Right renal pelvis (tissue), 4 donors: Measurements from ENCODE around the gene ATP9B. TPM values are rescaled to one million over a fixed set of nuclear protein-coding genes. Genes with fewer than 3 reads are reported as not detected.
"Not testable (repeated sequence)": the region's sequence is repeated elsewhere in the genome, so short reads cannot be mapped to it uniquely, and the experiment has no call there.

Experiments
- DNase-seq, 4 donors: peaks; one replicate each; pipeline ENCODE4 v3.0.0-alpha.2; 2013; ENCODE audit warnings: low read depth in 4 of 4, low spot score in 3 of 4, missing footprints in 1 of 4
- polyA plus RNA-seq, 4 donors: library from polyadenylated mRNA; unstranded; fragments of 120-200 nt; gene quantifications; one replicate each; pipeline ENCODE4 v1.2.1, GENCODE V29; 2013; ENCODE audit not compliant: insufficient read length in 4 of 4

ATP9B gene
- polyA plus RNA-seq, 4 donors, result 29.0 to 39.0 (median 31.5) TPM

DNA sequence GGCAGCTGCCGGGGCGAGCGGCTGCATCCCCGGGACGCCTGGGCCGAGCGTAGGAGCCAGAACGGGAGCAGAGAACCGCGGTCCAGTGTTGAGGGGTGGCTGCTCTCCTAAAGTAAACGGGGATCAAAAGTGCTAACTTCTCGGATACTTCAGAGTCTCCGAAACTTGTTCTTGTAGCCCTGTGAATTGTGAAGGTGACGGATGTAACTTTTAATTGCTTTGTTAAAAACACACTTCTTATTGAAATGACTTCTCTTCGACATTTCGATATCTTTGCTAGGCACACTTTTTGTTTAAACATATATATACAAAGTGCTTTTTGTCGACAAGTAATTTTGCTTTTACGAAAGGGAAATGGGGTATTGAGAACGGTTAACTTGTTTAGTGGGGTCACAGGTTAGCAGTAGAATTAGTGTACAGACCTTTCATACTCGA lies 540 bp downstream of the ATP9B start:
- DNase-seq, result no peak

- DNase-seq, result no peak
Measured at GRCh38 chr18:79070486-79070885, 1.3 kb downstream of the ATP9B start.

GRCh38 chr18:79071037-79071436 lies 1.8 kb downstream of the ATP9B start:
- no peak for DNase-seq

GRCh38 chr18:79071503-79072210 lies 2.5 kb downstream of the ATP9B start:
- DNase-seq, result no peak

- not testable (repeated sequence) for DNase-seq
Measured at GRCh38 chr18:79072655-79073054, 3.5 kb downstream of the ATP9B start.

- DNase-seq, result no peak
Measured at GRCh38 chr18:79077181-79077580, 8.0 kb downstream of the ATP9B start.

DNA sequence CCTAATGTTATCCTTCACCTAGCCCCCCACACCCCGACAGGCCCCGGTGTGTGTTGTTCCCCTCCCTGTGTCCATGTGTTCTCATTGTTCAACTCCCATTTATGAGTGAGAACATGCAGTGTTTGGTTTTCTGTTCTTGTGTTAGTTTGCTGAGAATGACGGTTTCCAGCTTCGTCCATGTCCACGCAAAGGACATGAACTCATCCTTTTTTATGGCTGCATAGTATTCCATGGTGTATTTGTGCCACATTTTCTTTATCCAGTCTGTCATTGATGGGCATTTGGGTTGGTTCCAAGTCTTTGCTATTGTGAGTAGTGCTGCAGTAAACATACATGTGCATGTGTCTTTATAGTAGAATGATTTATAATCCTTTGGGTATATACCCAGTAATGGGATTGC lies 9.6 kb downstream of the ATP9B start:
- not testable (repeated sequence) for DNase-seq

GRCh38 chr18:79092874-79093273 lies 23.7 kb downstream of the ATP9B start:
- DNase-seq, result no peak

GRCh38 chr18:79093986-79094385 lies 24.8 kb downstream of the ATP9B start:
- no peak for DNase-seq

- DNase-seq, result no peak
Measured at GRCh38 chr18:79095216-79095615, 26.0 kb downstream of the ATP9B start.

DNA sequence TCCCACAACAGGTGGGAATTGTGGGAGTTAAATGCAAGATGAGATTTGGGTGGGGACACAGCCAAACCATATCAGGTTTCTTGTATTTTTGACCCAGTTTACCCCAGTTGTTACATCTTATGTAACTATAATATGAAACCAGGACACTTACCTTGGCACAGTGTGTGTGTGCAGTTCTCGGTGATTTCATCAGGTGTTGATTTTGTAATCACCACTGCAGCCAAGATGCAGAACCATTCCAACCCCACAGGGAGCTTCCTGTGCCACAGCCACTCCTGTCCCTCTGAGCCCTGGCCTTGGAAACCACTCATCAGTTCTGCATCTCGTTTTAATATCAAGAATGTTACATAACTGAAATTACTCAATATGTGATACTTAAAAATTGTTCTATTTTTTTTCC lies 31.8 kb downstream of the ATP9B start:
- DNase-seq, result no peak

- no peak for DNase-seq
Measured at GRCh38 chr18:79102886-79103285, 33.7 kb downstream of the ATP9B start.

DNA sequence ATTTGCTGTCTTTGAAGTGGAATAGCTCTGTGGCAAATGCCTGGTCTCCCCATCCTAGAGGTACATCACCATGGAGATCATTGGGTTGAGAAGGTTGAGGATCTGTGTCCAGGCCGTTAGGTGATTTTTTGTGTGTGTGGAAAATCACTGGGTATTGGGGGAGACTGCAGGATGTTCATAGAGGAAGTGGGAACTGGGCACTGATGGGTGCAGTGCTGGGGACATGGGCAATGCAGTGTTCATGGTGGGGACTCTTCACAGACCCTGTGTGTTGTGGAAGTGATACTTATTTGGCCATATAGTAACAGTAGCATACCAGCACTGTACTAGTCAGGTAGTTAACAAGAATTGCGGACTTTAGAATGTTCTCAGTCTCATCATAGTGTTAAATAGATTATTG lies 34.9 kb downstream of the ATP9B start:
- DNase-seq, result no peak

DNA sequence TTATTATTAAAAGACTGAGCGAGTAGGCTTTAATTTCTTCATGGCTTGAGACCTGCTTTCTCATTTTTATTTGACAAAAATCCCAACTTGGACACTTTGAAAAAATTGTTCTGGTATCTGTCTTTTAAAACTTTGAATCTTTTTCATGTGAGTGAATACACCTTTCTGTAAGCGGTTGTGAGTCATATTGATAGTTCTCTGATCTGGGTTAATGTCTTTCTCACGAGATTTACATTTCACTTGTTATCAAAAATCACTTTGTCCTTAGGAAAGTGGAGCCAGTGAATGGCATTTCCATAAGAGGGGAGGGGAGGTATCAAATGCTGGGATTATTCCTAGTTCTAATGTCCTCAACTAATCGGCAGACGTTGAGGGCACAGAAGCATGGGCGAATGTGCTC lies 36.3 kb downstream of the ATP9B start:
- DNase-seq, result no peak

DNA sequence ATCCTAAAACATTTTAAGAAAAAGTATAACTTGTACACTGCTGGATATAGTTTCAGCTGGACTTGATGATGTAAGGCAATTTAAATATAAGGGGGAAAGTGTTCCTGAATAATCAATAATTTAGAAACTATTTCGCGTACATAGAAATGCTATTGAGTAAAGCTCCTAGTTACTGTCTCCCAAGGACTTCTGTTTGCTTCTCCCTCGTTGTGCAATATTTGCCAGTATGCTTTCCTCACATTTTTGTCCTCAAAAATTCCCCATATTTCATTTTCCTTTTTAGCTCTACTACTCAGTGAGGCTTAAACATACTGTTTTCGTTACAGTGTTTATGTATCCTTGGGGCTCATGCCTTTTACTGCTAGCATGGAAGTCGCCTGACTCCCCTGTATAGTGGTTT lies 36.9 kb downstream of the ATP9B start:
- DNase-seq, result no peak

- no peak for DNase-seq
Measured at GRCh38 chr18:79107886-79108285, 38.7 kb downstream of the ATP9B start.

GRCh38 chr18:79108549-79109215 lies 39.5 kb downstream of the ATP9B start:
- no peak for DNase-seq

DNA sequence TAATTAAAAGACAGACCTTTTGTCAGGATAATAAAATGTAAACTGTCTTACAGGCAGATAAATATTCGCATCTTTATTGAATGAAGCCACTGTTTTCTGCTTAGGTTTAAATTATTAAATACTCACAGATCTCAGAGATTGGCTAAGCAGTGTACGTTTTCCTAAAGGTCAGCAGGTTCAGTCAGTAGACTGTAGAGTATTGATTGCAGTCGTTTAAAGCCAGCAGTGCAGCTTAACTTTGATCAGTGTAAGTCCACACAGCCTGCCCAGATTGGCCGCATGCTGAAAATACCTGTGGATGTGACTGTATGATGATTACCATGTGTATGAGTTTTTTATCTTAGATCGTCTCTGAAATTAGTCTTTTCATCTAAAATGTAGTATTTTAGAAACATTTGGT lies 42.3 kb downstream of the ATP9B start:
- no peak for DNase-seq

GRCh38 chr18:79117385-79117784 lies 48.2 kb downstream of the ATP9B start:
- no peak for DNase-seq

DNA sequence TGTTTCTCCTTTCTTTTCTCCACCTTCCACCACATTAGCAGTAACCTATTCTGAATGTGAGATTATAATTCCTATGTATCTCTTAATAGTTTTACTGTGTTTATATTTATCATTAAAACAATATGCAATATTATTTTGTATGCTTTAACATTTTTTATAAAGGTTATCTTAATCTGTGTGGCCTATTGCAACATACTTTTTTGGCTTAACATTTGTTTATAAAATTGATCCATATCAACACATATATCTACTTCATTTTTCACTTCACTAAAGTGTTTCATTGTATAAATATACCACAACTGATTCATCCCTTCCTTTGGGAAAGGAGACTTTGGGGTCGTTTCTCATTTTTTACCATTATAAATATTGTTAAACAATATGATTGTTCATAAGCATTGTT lies 48.6 kb downstream of the ATP9B start:
- DNase-seq, result no peak

DNA sequence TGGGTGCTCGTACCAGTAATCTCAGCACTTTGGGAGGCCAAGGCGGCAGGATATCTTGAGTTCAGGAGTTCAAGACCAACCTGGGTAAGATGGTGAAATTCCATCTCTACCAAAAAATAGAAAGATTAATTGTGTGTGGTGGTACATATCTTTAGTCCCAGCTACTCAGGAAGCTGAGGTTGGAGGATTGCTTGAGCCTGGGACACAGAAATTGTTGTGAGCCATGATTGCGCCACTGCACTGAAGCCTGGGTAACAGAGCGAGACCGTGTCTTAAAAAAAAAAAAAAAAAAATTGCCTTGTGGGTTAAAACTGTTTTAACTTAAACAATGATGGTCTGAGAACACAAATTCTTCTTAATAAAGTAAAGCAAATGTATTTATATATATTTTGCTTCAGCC lies 49.6 kb downstream of the ATP9B start:
- DNase-seq, result no peak

GRCh38 chr18:79121746-79122474 lies 52.7 kb downstream of the ATP9B start:
- no peak for DNase-seq
